ES-I3 (cell line): ENCODE measurements around the gene IRF4.

Experiments
- H3K36me3 ChIP-seq: 2 replicates; pipeline ENCODE4 v1.6.1; 2013; ENCODE audit warnings: mild to moderate bottlenecking, low read length, control low read depth, moderate library complexity; ENCODE audit not compliant: insufficient read depth
- H3K4me1 ChIP-seq: 2 replicates; pipeline ENCODE4 v1.6.1; 2013; ENCODE audit warnings: mild to moderate bottlenecking, control low read depth, low read length; ENCODE audit not compliant: insufficient read depth
- H3K9ac ChIP-seq: 2 replicates; pipeline ENCODE4 v1.6.1; 2013; ENCODE audit warnings: low read depth, mild to moderate bottlenecking, low read length, moderate library complexity
- H3K9me3 ChIP-seq: 2 replicates; pipeline ENCODE4 v1.6.1; 2013; ENCODE audit warnings: mild to moderate bottlenecking, low read length, moderate library complexity; ENCODE audit not compliant: control insufficient read depth, insufficient read depth

The IRF4 gene

GRCh38 chr6:349491-349921 lies 42.0 kb upstream of the IRF4 start:
- Histone ChIP-seq H3K9ac (no peak overlapping the region), H3K36me3 (no peaks in the 10 kb centered on the region), H3K4me1 (no peaks in the 10 kb centered on the region; the same call in 1 of the 2 replicates), H3K9me3 (no peaks in the 10 kb centered on the region)

GRCh38 chr6:350371-350770 lies 41.2 kb upstream of the IRF4 start:
- Histone ChIP-seq H3K9ac (no peak overlapping the region), H3K36me3 (no peaks in the 10 kb centered on the region), H3K4me1 (no peaks in the 10 kb centered on the region; the same call in 1 of the 2 replicates), H3K9me3 (no peaks in the 10 kb centered on the region)

- Histone ChIP-seq H3K36me3 (no peaks in the 10 kb centered on the region), H3K4me1 (no peaks in the 10 kb centered on the region; the same call in 1 of the 2 replicates), H3K9me3 (no peaks in the 10 kb centered on the region), H3K9ac (no peak overlapping the region)
Observed at GRCh38 chr6:351011-351866, 40.3 kb upstream of the IRF4 start.

- Histone ChIP-seq H3K36me3 (no peaks in the 10 kb centered on the region), H3K4me1 (no peaks in the 10 kb centered on the region; the same call in 1 of the 2 replicates), H3K9ac (no peak overlapping the region), H3K9me3 (no peaks in the 10 kb centered on the region)
Observed at GRCh38 chr6:351867-352289, 39.7 kb upstream of the IRF4 start.

GRCh38 chr6:352474-352873 lies 39.1 kb upstream of the IRF4 start:
- Histone ChIP-seq H3K9ac (no peak overlapping the region), H3K36me3 (no peaks in the 10 kb centered on the region), H3K9me3 (no peaks in the 10 kb centered on the region)

GRCh38 chr6:352896-353470 lies 38.6 kb upstream of the IRF4 start:
- no peak overlapping the region for H3K9ac ChIP-seq
- H3K36me3 ChIP-seq = no peaks in the 10 kb centered on the region
- H3K9me3 ChIP-seq = no peaks in the 10 kb centered on the region
- no peaks in the 10 kb centered on the region; the same call in 1 of the 2 replicates for H3K4me1 ChIP-seq

More at GRCh38 chr6:352474-352873, 39.1 kb upstream of the IRF4 start:
- no peaks in the 10 kb centered on the region; the same call in 1 of the 2 replicates for H3K4me1 ChIP-seq

GRCh38 chr6:353642-354614 lies 37.6 kb upstream of the IRF4 start:
- no peaks in the 10 kb centered on the region; the same call in 1 of the 2 replicates for H3K4me1 ChIP-seq
- no peaks in the 10 kb centered on the region for H3K36me3 ChIP-seq
- H3K9me3 ChIP-seq = no peaks in the 10 kb centered on the region
- H3K9ac ChIP-seq = no peak overlapping the region

- H3K9ac ChIP-seq = no peak overlapping the region
- no peaks in the 10 kb centered on the region for H3K36me3 ChIP-seq
- no peaks in the 10 kb centered on the region for H3K9me3 ChIP-seq
- no peaks in the 10 kb centered on the region; the same call in 1 of the 2 replicates for H3K4me1 ChIP-seq
Observed at GRCh38 chr6:354631-355280, 36.8 kb upstream of the IRF4 start.

GRCh38 chr6:355373-356208 lies 36.0 kb upstream of the IRF4 start:
- Histone ChIP-seq H3K36me3 (no peaks in the 10 kb centered on the region), H3K4me1 (no peaks in the 10 kb centered on the region; the same call in 1 of the 2 replicates), H3K9ac (no peak overlapping the region), H3K9me3 (no peaks in the 10 kb centered on the region)

GRCh38 chr6:356828-357251 lies 34.7 kb upstream of the IRF4 start:
- H3K36me3 ChIP-seq = no peaks in the 10 kb centered on the region
- no peak overlapping the region for H3K9ac ChIP-seq
- H3K9me3 ChIP-seq = no peaks in the 10 kb centered on the region
- H3K4me1 ChIP-seq = no peaks in the 10 kb centered on the region; the same call in 1 of the 2 replicates

- Histone ChIP-seq H3K36me3 (no peaks in the 10 kb centered on the region), H3K9ac (no peak overlapping the region), H3K9me3 (no peaks in the 10 kb centered on the region), H3K4me1 (no peaks in the 10 kb centered on the region)
Observed at GRCh38 chr6:357261-357790, 34.2 kb upstream of the IRF4 start.

GRCh38 chr6:357791-358341 lies 33.7 kb upstream of the IRF4 start:
- Histone ChIP-seq H3K9ac (no peak overlapping the region), H3K9me3 (peaks cover 5% of the 10 kb centered on the region; the same call in 1 of the 2 replicates), H3K36me3 (no peaks in the 10 kb centered on the region), H3K4me1 (no peaks in the 10 kb centered on the region)
